OCI-LY3 (cell line): ENCODE data around the gene CCL16.

Source experiments
- EZH2phosphoT487 ChIP-seq: fragments of 200-600 bp; shearing (Covaris generic); IDR thresholded peaks from 2 replicates; pipeline ENCODE4 v1.6.1; 2018; ENCODE audit warnings: antibody characterized with exemption, mixed run types, low read depth
- TF ChIP-seq, protein P1 (sequence below): fragments of 200-600, 300-600 bp; sonication (generic); IDR thresholded peaks from 2 replicates; pipeline ENCODE4 v1.5.1; 2014; ENCODE audit warnings: antibody characterized with exemption, low read length, low read depth

DNA sequence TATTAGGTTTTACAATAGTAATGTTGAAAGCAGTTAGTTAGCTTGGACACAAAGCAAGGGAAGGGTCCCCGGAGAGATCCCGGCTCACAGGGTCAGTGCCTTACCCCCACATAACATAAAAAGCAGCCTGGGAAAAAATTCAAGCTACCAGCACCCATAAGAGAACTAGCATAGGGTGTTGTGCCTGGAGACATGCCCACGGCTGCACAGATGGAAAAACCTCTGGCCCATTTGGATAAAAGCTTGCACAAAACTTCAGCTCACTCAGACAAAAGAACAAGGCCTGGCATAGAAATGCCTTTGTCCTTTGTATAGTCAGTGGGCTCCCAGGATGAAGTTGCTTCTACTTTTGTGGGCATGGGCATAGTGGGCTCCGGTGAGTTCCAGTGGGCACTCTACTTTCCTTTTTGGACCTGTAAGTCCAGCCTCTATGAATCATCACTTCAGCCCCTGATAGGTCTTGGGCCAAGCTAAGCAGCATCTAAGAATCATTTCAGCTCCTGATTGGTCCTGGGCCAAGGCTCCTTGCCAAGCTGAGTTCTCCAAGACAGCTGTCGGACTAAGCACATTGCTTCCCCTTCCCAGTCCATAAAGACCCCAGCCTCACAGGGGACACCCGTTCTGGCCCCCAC is 49.4 kb downstream of the CCL16 start:
- TF ChIP-seq, protein P1, sequence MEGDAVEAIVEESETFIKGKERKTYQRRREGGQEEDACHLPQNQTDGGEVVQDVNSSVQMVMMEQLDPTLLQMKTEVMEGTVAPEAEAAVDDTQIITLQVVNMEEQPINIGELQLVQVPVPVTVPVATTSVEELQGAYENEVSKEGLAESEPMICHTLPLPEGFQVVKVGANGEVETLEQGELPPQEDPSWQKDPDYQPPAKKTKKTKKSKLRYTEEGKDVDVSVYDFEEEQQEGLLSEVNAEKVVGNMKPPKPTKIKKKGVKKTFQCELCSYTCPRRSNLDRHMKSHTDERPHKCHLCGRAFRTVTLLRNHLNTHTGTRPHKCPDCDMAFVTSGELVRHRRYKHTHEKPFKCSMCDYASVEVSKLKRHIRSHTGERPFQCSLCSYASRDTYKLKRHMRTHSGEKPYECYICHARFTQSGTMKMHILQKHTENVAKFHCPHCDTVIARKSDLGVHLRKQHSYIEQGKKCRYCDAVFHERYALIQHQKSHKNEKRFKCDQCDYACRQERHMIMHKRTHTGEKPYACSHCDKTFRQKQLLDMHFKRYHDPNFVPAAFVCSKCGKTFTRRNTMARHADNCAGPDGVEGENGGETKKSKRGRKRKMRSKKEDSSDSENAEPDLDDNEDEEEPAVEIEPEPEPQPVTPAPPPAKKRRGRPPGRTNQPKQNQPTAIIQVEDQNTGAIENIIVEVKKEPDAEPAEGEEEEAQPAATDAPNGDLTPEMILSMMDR = no peak
- no peak for TF ChIP-seq EZH2phosphoT487
